HG03025 (cell line): ENCODE measurements around the gene KAZN.

ENCODE experiments used
- ATAC-seq: cut with Tn5 transposase; IDR thresholded peaks from one replicate; pipeline ENCODE4 v1.9.1; 2021; ENCODE audit warnings: mild to moderate bottlenecking, moderate library complexity; ENCODE audit not compliant: unreplicated experiment, low FRiP score

KAZN gene

DNA sequence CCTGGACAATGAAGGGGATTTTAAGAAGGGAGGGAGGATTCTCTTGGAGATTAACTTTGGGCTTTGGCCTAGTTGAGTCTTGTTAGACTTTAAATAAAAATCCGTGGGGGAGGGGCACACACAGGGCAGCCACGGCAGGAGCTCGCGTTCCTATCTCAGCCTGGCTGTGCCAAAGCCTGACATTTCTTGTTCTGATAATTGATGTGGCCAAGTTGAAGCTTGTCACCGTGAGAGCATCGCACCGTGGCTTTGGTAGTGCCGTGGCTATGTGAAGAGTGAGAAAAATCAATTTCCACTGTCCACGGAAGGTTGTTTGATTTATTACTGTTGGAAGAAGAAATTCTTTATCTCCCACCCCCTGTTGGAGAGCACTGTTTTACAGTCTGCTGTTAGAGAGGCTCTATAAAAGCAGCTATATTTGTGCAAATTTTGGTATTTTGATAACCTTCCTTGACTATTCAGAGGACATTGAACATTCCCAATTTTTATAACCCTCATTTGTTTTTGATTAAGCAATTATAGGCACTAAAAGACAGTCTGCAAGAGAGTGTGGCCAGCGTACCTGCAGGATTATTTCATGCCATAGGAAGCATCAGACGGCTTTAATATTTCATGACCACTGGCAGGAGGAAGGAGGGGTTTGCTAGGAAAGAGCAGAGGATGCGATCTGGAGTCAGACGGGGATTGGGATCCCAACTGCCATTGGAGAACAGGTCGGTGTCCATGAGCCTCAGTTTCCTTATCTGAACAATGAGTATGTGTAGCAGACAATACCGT is 160.7 kb downstream of the KAZN start:
- no peak for ATAC-seq

DNA sequence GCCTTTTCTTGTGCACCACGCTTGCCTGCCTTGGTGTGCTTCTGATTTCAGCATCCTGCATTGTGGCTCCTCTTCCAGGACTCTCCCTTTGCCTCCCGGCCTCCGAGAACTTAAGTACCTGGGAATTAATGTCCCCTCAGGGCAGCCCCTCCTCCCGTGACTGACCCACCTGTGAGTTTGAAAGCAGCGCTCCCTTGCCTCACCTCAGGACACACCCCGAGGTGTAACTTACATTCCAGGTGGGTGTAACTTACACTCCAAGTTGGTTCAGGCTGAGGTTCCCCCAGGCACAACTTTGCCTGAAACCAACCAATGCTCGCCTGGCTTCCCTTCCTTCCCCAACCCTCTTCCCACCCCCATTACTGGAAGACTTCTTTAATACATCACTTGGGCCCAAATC is 161.4 kb downstream of the KAZN start:
- no peak for ATAC-seq

DNA sequence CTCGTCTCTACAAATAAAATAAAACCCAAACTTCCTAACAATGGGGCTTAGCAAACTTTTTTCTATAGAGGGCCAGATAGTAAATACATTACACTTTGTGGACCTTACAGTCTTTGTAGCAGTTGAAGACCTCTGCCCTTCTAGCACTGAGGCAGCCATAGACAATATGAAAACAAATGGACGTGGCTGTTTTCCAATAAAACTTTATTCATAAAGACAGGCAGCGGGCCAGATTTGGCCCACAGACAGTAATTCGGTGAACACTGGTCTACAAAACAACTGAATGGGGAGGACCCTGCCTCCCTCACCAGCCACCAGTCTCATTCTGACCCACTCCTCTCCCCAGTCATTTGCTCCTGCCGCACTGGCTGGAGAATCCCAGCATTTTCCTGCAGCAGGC is 162.3 kb downstream of the KAZN start:
- no peak for ATAC-seq

DNA sequence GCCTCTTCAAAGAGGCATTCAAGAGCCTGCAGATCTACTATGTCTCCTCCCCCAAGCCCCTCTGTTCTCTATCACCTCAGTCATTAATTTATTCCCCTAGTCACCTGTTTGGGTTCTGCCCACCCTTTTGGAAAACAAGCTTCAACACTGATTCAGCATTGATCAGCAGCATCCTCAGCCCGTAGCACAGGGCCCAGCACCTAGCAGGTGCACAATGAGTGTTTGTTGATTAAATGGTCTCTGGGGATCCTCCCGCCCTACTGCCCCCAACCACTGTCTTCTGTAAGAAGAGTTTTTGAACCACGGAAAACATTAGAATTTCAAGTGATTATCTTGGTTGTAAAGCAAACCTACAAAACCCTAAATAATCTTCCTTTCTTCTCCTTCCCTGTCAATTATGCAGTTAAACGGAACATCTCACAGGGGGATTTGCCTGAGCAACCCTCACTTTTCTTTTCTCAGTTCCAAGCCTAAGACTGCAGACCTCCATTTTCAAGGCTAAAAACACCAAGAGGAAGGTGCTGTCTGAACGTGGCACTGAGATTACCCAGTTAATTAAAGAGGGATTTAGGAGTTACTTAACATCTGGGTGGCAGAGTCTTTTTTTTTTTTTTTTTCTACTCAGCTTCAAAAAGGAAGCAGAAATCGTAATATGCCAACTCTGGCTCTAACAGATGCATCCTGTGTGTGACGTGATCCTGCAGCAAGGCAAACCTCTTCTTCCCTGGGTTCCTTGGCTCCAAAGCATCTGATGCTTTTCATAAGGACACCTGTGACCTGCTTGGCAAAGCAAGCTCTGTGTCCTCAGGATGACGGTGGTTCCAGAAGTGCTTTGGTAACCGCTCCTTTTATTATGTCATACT is 163.0 kb downstream of the KAZN start:
- ATAC-seq = no peak

DNA sequence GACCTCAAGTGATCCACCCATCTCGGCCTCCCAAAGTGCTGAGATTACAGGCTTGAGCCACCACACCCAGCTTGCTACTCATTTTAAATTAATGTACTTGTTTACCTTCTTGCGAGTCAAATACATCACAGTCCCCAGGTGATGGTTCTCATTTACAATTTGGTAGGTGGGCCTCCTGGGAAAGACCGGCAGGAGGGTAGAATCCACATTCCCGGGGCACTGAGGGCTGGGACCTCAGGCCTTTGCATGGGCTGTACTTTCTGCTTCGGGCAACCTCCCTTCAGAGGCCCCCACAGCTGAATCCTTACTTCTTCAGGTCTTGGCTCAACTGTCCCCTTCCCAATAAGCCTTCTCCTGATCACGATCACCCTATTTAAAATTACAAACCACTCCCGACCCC is 165.5 kb downstream of the KAZN start:
- ATAC-seq = no peak

DNA sequence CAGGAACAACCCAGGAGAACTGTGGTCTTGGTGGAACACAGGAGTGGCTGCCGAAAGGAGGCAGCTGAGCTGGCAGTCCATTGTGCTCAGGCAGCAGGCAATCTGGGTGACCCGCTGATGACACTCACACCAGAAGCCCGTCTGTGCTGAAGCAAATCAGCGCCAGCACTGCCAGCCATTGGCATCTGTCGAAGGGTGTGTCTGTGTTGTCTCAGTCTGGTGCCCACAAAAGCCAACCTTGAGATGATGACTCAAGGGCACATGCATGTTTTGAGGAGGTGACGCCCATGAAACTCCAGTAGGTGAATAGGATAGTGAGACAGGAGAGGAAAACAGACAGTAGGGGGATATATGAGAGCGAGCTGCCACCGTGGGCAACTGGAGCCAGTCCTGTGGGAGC is 167.3 kb downstream of the KAZN start:
- no peak for ATAC-seq

DNA sequence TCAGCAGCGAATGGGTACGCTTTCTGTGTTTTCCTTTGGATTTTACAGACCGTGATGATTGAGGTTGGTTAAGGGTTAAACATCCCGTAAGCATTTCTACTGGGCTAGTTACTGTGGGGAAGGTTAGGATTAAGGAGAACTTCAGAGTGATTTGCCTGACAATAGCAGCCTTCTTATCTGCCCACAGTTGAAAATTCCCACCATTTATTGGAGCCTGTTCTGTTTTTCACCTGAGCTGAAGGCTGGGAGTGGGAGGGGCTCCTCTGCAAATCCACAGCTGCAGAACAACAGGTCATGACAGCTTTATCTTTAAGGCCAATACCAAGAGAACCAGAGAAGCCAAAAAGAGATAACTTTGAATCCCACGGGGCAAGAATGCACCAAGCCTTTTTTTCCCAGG is 168.6 kb downstream of the KAZN start:
- ATAC-seq = no peak

DNA sequence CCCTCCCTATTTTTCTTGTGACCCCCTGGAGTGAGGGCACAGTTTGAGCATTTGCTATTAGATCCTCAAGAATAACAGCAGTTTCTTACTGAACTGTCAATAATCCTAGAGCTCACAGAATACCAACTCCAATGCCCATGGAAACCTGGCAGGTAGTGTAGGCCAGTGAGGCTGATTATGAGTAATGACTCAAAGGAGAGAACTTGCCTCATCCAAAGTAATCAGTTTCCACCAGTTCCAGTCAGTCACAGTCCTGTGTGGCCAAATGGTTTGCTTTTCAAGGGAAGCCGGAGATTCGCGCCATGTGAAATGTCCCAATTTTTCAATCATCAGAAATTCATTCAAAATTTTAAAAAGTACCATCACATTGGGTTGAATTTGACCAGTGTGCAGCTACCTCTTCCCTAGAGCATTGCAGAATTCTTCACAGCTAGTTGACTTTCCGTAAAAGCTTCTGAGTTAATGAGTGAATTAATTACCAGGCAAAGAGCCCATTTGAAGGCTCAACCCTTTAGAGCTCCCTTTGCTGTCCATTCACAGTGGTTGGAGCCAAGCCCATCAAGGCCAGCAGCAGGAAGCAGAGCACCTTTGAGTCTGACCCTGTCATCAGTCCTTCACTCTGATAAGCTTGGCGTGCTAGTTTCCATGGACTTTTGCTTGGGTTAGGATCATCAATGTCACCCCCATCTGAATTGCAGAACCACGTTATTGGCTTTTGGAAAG is 170.3 kb downstream of the KAZN start:
- ATAC-seq = no peak

DNA sequence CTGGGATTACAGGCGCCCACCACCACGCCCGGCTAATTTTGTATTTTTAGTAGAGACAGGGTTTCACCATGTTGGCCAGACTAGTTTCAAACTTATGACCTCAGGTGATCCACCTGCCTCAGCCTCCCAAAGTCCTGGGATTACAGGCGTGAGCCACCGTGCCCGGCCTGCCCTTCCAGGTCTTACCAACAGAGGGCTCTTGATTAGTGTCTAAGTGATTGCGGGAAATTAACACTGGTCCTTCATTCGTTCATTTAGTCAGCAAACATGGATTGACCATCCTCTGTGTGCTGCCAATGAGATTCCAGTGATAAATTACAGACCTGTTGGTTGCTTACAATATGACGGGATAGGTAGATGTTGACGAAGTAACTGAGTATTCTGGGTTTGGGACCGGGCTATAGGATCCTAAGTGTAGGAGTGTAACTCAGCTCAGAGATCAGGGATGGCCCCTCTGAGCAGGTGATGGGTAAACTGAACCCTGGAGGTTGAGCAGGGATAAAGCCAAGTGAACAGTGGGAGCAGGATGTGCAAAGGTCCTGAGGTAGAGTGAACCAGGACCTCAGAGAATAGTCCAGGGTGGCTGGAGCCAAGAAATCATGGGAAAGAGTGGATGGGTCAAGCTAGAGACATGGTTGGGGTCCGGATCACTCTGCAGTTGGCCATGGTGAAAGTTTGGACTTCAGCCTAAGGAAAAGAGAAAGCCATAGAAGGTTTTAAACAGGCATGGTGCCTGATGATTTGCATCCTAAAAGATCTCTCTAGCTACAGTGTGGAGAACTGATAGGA is 171.2 kb downstream of the KAZN start:
- ATAC-seq = no peak

DNA sequence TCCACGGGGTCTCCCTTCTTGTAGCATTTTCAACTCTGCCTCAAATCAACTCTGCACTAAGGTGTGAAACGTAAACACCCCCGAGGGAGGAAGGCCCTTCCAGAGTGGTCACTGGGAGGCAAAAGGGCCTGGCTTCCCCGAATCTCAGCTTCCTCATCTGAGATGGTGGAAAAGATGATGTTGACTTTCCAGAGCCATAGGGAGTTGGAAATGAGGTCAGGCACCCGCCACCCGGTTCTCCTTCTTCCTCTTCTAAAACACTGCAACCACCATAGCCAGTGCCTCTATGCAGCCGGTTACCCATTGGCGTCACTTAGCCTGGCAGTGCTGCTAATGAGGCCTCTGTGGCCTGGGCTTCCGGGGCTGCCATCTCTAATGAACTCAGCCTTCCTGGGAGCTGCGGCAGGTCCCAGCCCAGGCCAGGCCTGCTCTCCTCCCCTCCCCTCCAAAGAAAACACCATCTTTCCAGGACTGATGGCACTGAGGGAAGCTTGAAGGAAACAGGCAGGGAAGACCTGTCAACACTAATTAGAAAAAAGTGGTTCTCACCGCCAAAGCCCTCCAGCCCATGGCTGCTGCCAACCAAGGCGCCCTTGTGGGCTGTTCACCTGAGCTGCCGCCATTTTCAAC is 175.0 kb downstream of the KAZN start:
- no peak for ATAC-seq

DNA sequence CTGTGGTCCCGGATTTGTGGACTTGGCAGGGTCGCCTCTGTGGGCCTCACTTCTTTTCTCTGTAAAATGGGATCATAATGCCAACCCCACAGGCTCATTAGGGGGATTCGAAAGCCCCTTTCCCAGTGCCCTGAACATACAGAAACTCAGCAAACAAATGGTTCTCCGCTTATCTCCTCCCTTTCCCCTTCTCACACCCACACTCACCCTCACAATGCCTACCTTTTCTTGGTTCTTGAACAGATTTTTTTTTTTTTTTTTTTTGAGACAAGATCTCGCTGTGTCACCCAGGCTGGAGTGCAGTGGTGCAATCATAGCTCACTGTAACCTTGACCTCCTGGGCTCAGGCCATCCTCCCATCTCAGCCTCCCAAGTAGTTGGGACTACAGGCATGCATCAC is 175.7 kb downstream of the KAZN start:
- no peak for ATAC-seq

DNA sequence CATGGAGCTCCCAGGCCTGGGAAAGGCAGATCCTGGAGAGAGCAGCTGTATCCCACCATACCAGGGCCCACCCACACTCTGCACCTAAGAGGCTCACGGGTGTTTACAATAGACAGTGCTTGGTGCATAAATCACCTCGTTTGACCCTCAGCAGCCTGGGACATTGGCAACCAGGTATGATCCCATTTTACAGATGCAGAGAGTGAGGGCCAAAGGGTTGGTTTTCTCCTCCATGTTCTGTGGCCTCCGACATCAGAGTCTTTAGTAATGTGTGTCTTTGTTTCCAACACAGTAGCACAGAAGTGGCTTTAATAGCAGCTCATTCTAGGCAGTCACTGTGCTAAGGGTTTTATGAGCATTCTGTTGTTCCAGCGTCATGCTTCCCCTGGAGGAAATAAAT is 176.5 kb downstream of the KAZN start:
- no peak for ATAC-seq

DNA sequence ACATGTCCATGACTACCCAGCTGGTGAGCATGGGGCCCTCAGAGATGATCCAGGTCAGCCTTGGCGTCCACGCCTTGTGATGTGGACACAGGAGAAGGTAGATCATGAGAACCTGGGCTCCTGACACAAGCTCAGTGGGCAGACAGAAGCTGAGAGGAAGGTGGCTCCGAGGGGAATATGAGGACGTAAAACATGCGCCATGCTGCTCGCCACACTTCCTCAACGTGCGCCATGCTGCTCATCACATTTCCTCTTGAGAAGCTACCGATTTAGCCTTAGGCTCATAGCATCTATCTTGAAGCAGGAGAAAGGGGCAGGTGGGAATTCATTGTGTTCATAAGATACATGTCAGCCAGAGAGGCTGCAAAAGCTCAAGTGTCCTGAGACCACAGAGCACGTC is 176.9 kb downstream of the KAZN start:
- no peak for ATAC-seq

DNA sequence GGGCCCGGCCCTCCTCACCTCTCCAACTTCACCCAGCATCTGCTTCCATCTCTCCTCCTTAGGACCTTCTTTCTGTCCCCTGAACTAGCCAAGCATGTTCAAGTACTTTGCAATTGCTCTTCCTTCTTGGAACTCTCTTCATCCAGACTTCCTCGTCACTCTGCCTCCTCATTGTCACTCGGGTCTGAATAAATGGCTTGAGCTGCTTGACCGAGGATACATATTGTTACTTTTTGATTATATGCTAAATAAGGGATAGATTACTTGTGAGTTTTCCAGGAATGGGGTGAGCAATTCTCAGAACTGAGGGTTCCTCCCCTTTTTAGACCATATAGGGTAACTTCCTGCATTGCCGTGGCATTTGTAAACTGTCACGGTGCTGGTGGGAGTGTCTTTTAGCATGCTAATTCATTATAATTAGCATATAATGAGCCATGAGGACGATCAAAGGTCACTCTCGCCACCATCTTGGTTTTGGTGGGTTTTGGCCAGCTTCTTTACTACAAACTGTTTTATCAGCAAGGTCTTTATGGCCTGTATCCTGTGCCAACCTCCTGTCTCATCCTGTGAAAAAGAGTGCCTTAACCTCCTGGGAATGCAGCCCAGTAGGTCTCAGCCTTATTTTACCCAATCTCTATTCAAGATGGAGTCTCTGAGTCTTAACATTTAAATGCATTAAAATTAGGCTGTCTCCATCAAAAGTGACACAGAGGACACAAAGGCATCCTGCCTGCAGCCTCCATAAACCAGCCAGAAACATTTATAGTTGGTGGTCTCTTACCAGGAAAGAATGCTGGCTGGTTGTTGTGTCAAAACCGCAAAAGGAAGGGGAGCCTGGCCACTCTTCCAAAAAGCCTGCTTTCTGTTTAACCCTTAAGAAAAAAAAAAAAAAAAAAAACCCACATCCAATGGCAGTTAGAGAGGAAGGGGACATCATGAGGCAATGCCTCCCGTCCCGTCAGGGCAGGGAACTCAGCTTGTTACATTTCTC is 179.3 kb downstream of the KAZN start:
- no peak for ATAC-seq

DNA sequence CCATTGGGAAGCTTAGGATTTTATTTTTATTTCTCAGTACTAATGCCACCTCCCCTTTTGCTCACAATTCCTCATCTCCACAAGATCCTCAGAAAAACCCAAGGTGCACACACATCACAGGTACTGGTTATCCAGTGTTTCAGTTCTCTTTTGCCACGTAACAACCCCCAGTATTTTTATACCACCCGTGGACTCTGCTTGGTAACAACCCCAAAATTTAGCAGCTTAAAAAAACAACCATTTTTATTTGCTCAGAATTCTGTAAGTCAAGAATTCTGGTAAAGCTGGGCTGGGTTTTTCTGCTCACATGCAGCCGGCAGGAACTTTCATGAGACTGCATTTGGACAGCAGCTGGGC is 180.0 kb downstream of the KAZN start:
- no peak for ATAC-seq

DNA sequence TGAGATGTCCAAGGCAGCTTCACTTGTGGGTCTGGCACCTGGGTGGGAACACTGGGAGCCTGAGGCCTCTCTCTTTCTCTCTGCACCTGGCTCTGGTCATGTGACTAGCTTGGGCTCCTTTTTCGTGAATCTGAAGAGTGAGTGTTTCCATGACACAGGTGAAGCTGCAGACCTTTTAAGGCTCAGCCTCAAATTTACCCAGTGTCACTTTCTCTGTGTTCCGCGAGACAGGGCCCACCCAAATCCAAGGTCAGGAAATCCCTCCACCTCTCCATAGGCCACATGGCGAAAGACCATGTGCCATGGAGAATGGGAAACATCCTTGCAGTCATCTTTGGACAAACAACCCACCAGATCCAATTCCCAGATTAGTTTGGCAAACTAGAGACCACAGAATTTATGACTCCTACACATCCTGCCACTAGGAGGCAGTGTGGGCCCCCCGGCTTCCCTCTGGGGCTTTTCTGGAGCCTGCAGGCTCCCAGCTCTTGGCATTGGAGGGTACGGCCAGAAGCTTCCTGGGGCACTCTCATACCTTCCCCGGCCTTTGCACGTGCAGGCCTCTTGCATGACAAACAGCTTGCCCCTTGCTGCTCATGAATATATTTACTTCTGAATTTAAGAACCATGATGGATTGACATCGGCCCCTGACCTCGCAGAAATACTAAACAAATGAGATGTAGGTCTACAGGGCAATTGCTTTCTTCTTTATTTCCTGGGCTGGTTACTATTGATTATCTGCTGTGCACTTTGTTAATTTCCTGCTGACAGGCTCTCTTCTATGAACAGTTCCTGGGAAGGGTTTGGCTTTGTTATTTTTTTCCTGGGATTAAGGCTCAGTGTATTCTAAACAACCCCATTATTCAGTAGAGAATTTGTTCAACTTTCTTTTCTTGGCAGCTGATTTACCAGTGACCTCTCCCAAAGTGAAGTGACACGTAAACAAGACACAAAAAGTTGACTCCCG is 180.7 kb downstream of the KAZN start:
- no peak for ATAC-seq

DNA sequence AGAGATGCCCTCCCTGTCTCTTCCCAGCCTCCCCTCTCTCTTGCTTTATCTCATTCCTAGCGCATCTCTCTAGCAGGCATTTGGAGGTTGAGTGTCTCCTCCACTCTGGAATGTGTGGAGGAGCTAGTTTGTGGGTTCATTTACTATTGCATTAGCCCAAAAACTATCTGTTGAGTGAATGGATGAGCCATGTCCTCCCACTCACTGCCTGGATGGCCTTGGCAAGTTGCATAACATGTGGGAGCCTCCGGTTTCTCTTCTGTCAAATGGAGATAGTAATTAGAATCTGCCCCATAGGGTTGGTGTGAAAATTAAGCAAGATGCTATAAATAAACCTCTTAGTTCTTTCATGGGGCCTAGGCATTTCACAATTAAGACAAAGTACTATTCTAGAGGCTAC is 181.8 kb downstream of the KAZN start:
- ATAC-seq = no peak

DNA sequence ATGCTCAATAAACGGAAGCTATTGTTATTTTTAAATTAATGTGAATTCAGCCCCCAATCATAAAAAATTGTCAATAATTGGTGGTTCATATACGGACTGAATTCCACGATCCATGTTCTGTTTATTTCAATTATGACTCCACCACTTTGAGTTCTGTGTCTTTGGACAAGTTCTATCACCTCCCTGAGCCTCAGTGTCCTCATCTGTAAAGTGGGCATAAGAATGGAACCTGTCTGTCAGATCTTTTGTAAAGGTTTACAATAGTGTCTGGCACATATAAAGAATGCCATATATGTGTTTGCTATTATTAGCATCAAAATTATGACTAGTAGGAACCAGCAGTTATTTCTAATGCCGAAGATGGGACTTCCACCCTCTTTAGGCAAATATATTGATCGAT is 183.3 kb downstream of the KAZN start:
- no peak for ATAC-seq
